ENCODE data around the gene GPN1.
"Not testable (repeated sequence)": the region's sequence is repeated elsewhere in the genome, so short reads cannot be mapped to it uniquely, and the experiment has no call there.

The GPN1 gene

GRCh38 chr2:27627963-27628766 is 685 bp upstream of the GPN1 start:
- DNase-seq = peak; percentile 90

GRCh38 chr2:27630257-27630656 is 1.4 kb downstream of the GPN1 start:
- DNase-seq = not testable (repeated sequence)

- no peak for DNase-seq
Measured at GRCh38 chr2:27634291-27634690, 5.4 kb downstream of the GPN1 start.

GRCh38 chr2:27636766-27637165 is 7.9 kb downstream of the GPN1 start:
- peak; percentile 10 for DNase-seq

GRCh38 chr2:27638037-27638637 is 9.3 kb downstream of the GPN1 start:
- peak; percentile 89 for DNase-seq

GRCh38 chr2:27638709-27639108 is 9.9 kb downstream of the GPN1 start:
- DNase-seq = peak; percentile 96

- DNase-seq = no peak
Measured at GRCh38 chr2:27640722-27641245, 11.9 kb downstream of the GPN1 start.

- no peak for DNase-seq
Measured at GRCh38 chr2:27645197-27645596, 16.3 kb downstream of the GPN1 start.

- DNase-seq = peak; percentile 31
Measured at GRCh38 chr2:27647289-27647688, 18.4 kb downstream of the GPN1 start.

GRCh38 chr2:27647737-27648136 is 18.9 kb downstream of the GPN1 start:
- DNase-seq = no peak

GRCh38 chr2:27651056-27651455 is 22.2 kb downstream of the GPN1 start:
- no peak for DNase-seq

GRCh38 chr2:27652341-27652740 is 23.5 kb downstream of the GPN1 start:
- no peak for DNase-seq

GRCh38 chr2:27652790-27653189 is 23.9 kb downstream of the GPN1 start:
- DNase-seq = no peak

- no peak for DNase-seq
Measured at GRCh38 chr2:27653397-27653796, 24.5 kb downstream of the GPN1 start.

- DNase-seq = peak; percentile 28
Measured at GRCh38 chr2:27655155-27655951, 26.5 kb downstream of the GPN1 start.

GRCh38 chr2:27661371-27661770 is 32.5 kb downstream of the GPN1 start:
- DNase-seq = no peak

GRCh38 chr2:27663285-27664153 is 34.7 kb downstream of the GPN1 start, which contains the start of the genes SLC4A1AP and SUPT7L:
TSS of gene SLC4A1AP (plus strand) at chr2:27663889. CDS start at chr2:27663915, 26 bp downstream.
TSS of gene SUPT7L (minus strand) at chr2:27663614. CDS start at chr2:27662192, 1,422 bp downstream.
- peak; percentile 86 for DNase-seq

GRCh38 chr2:27664154-27664574 is 35.3 kb downstream of the GPN1 start:
- no peak for DNase-seq

GRCh38 chr2:27664622-27665363 is 35.9 kb downstream of the GPN1 start:
- DNase-seq = no peak

- DNase-seq = no peak
Measured at GRCh38 chr2:27667446-27667845, 38.6 kb downstream of the GPN1 start.

- DNase-seq = no peak
Measured at GRCh38 chr2:27671235-27671634, 42.4 kb downstream of the GPN1 start.
